Karpas-422 (cell line): ENCODE data around the gene SNORC. TPM values are rescaled to one million over a fixed set of nuclear protein-coding genes. Genes with fewer than 3 reads are reported as not detected.

Source experiments
- DNase-seq: peaks from one replicate; pipeline ENCODE4 v3.0.0-alpha.2; 2015
- H2AFZ ChIP-seq: fragments of 200-600 bp; sonication (generic); 2 replicates; pipeline ENCODE4 v1.6.1; 2014; ENCODE audit warnings: antibody characterized with exemption, low read length, mixed read lengths
- H3K27ac ChIP-seq: fragments of 200-600 bp; sonication (generic); 2 replicates; pipeline ENCODE4 v1.5.1; 2014; ENCODE audit warnings: mild to moderate bottlenecking, low read length, moderate library complexity
- H3K27me3 ChIP-seq: fragments of 200-600 bp; sonication (generic); 2 replicates; pipeline ENCODE4 v1.6.1; 2014; ENCODE audit warnings: low read length, mixed read lengths
- H3K36me3 ChIP-seq: fragments of 200-600 bp; sonication (generic); 2 replicates; pipeline ENCODE4 v1.6.1; 2014; ENCODE audit warnings: low read length, mixed read lengths; ENCODE audit not compliant: insufficient read depth
- H3K4me1 ChIP-seq: fragments of 200-600 bp; sonication (generic); 2 replicates; pipeline ENCODE4 v1.6.1; 2014; ENCODE audit warnings: mild to moderate bottlenecking, low read length, mixed read lengths
- H3K4me2 ChIP-seq: fragments of 200-600 bp; sonication (generic); 2 replicates; pipeline ENCODE4 v1.6.1; 2014; ENCODE audit warnings: low read length, low read depth, mild to moderate bottlenecking; ENCODE audit not compliant: poor library complexity, severe bottlenecking
- H3K4me3 ChIP-seq: fragments of 200-600 bp; sonication (generic); 2 replicates; pipeline ENCODE4 v1.5.1; 2014; ENCODE audit warnings: mild to moderate bottlenecking, antibody characterized with exemption, low read length, mixed read lengths
- H3K79me2 ChIP-seq: fragments of 200-600 bp; sonication (generic); 2 replicates; pipeline ENCODE4 v1.6.1; 2014; ENCODE audit warnings: mild to moderate bottlenecking, low read length, mixed read lengths
- H3K9ac ChIP-seq: fragments of 200-600 bp; sonication (generic); 2 replicates; pipeline ENCODE4 v1.6.0; 2014; ENCODE audit warnings: low read length
- H3K9me2 ChIP-seq: fragments of 200-600 bp; sonication (generic), shearing (Covaris generic); replicated peaks from 2 replicates; pipeline ENCODE4 v1.6.0; 2014; ENCODE audit warnings: mild to moderate bottlenecking, low read length, moderate library complexity; ENCODE audit not compliant: insufficient read depth
- H3K9me3 ChIP-seq: fragments of 300-700, 200-600 bp; sonication (generic); 2 replicates; pipeline ENCODE4 v1.6.1; 2014; ENCODE audit warnings: low read length, mixed read lengths
- H4K20me1 ChIP-seq: fragments of 200-600 bp; sonication (generic); 2 replicates; pipeline ENCODE4 v1.6.1; 2014; ENCODE audit warnings: mild to moderate bottlenecking, antibody characterized with exemption, low read length, low read depth; ENCODE audit not compliant: insufficient read depth
- small RNA-seq: library from RNA; depleted of rRNA; stranded (forward); fragments of <200 nt; gene quantifications from one replicate; pipeline ENCODE3, GENCODE V24; 2014
- total RNA-seq: library from RNA; depleted of rRNA; stranded (reverse); fragments of >200 nt; shearing (Covaris generic); gene quantifications from 2 replicates; pipeline ENCODE4 v1.2.3, GENCODE V29; 2014; ENCODE audit warnings: low replicate concordance; rRNA removed

Gene SNORC
- total RNA-seq, 1 experiment from 2014 or later: 1.2 TPM

DNA sequence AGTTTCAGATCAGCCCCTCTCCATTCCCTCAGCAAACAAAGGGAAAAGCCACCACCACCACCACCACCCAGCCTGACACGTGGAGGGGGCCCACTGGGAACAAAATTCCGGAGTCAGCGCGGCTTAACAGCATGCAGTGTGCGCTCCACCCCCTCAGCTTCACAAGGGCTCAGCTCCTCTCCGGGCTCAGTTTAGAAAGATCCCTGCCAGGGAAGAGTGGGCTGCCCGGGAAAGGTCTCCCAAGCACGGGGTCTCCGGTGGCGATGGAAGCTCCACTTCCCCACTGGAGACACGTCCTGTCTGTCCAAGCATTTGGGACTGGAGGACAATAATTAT, 55.7 kb downstream of the SNORC start:
- no peaks in the 10 kb centered on the region for H3K9me2 ChIP-seq
- H3K4me1 ChIP-seq: no peaks in the 10 kb centered on the region
- H4K20me1 ChIP-seq: no peaks in the 10 kb centered on the region
- no peak overlapping the region for H3K4me3 ChIP-seq
- no peaks in the 10 kb centered on the region for H3K36me3 ChIP-seq
- DNase-seq: no peak
- no peak overlapping the region for H3K27ac ChIP-seq
- H3K9ac ChIP-seq: no peak overlapping the region
- no peaks in the 10 kb centered on the region for H3K79me2 ChIP-seq
- H3K27me3 ChIP-seq: no peaks in the 10 kb centered on the region
- H3K4me2 ChIP-seq: no peak overlapping the region
- no peak overlapping the region for H2AFZ ChIP-seq
- H3K9me3 ChIP-seq: no peaks in the 10 kb centered on the region

DNA sequence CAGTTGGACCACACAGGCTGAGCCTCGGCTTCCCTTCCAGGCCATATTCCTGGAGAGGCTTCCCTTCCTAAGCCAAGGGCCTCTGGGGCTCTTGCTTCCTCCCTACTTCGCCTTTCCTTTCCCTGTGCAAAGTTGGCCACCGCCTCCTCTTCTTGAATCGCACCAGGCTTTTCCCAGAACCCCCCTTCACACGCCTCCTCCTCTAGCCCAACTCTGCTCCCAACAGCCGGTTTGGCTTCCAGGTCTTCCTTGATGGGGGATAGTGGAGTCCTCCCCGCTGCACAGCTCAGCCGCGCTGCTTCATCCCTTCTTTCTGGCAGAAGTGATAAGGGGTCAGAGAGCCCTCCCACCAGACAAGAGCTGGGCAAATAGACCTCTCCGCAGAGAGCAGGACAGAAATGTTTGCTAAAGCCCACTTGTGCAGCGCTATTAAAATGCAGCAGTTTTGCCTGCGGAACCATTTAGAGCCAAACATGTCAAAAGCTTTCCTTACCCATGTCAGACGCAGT, 56.4 kb downstream of the SNORC start:
- H3K36me3 ChIP-seq: no peaks in the 10 kb centered on the region
- H3K4me2 ChIP-seq: no peak overlapping the region
- DNase-seq: no peak
- no peaks in the 10 kb centered on the region for H3K4me1 ChIP-seq
- H3K4me3 ChIP-seq: no peak overlapping the region
- no peak overlapping the region for H3K9ac ChIP-seq
- H3K27me3 ChIP-seq: no peaks in the 10 kb centered on the region
- no peak overlapping the region for H3K27ac ChIP-seq
- H3K9me2 ChIP-seq: no peaks in the 10 kb centered on the region
- no peaks in the 10 kb centered on the region for H3K79me2 ChIP-seq
- no peaks in the 10 kb centered on the region for H4K20me1 ChIP-seq
- no peaks in the 10 kb centered on the region for H3K9me3 ChIP-seq
- no peak overlapping the region for H2AFZ ChIP-seq

DNA sequence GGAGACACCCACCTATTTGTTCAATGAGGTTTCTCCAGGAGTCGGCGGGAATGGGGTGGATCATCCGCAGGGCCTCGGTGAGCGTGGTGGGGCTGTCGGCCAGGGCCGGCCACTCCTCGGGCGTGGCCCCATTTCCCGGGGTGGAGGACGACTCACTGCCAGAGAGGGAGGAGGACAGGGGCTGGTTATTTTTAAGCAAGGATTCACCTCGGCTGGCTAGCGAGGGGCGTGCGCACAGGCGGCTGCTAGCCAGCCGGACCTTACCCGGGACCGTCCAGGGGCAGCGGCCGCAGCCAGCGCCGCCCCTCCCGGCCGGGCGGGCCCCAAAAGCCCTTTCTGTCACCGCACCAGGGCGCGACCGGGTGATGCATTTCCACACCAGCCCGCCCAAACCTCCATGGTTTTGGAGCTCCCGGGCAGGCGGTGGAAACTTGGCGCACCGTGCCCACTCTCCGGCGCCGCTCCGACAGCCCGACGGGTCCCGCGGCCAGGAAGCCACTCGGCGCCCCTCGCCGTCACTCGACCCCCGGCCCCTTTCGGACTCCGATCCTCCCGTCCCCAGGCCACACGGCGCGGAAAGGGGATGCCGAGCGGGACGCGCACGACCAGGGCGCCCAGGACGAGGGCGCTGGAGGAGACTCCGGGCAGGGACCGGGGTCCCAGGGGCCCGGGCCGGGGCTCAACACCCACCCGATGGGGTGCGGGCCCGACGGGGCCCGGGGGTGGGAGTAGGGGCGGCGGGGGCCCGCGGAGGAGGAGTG, 57.1 kb downstream of the SNORC start:
- H3K9me2 ChIP-seq: no peaks in the 10 kb centered on the region
- no peak for DNase-seq
- H3K4me2 ChIP-seq: no peak overlapping the region
- H4K20me1 ChIP-seq: no peaks in the 10 kb centered on the region
- H3K27ac ChIP-seq: no peak overlapping the region
- H3K9ac ChIP-seq: no peak overlapping the region
- H3K4me3 ChIP-seq: no peak overlapping the region
- H3K36me3 ChIP-seq: no peaks in the 10 kb centered on the region
- no peaks in the 10 kb centered on the region for H3K79me2 ChIP-seq
- no peaks in the 10 kb centered on the region for H3K4me1 ChIP-seq
- H2AFZ ChIP-seq: no peak overlapping the region
- H3K9me3 ChIP-seq: no peaks in the 10 kb centered on the region
- no peaks in the 10 kb centered on the region for H3K27me3 ChIP-seq

DNA sequence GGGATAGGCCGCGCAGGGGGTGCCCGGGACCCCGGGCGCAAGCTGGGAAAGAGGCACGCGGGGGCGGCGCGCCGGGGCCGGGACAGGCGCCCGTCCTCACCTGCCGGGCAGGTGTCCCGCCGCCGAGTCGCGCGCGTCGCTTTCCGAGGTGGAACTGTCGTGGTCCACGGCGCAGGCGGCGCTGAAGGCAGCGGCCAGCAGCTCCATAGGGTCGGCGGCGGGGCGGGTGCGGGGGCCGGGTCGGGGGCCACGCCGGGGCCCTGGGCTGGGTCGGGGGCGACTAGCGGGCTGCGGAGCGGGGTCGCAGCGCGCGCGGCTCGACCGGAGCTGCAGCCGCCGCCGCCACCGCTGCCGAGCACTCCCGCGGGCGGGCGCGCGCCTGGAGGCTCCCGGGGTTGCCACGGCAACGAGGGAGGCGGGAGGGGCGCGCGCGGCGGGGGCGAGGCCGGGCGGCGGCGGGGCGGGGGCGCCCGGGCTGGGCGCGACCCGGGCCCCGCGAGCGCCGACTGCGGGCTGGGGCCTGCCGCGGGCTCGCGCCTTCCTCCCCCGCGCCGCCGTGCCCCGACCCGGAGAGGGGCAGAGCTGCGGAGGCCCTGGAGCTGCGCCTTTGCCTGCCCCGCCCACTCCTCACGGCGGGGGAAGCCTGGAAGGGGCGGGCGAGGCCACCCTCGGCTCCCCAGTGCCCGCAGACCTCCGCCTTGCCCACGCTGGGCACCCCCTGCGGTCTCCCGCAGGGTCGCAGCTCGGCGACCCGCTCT, 57.9 kb downstream of the SNORC start:
- no peak overlapping the region for H3K27ac ChIP-seq

More for the DNA sequence above, 57.9 kb downstream of the SNORC start:
- Histone ChIP-seq H3K9me2 (no peaks in the 10 kb centered on the region), H3K9ac (no peak overlapping the region), H4K20me1 (no peaks in the 10 kb centered on the region), H3K4me1 (no peaks in the 10 kb centered on the region), H3K9me3 (no peaks in the 10 kb centered on the region), H3K79me2 (no peaks in the 10 kb centered on the region), H3K36me3 (no peaks in the 10 kb centered on the region), H2AFZ (no peak overlapping the region), H3K27me3 (no peaks in the 10 kb centered on the region), H3K4me2 (no peak overlapping the region), H3K4me3 (no peak overlapping the region)
- no peak for DNase-seq

Small RNAs within 50 kb of the gene (small RNA-seq; reads per million reads assigned to genes)
- gene RF00019: not detected

Other genes with a start within 250 kb of the SNORC start
- gene EFHD1, start 236.7 kb upstream of the SNORC start, total RNA-seq: not detected in 2 replicates
- 51.5 and 59.6 TPM in 2 replicates for gene GIGYF2, start 172.9 kb upstream of the SNORC start, total RNA-seq
- gene KCNJ13, start 93.7 kb upstream of the SNORC start, total RNA-seq: 3.8 TPM in 1 of 2 replicates, not detected in the other
- not detected in 2 replicates for gene NGEF, start 143.0 kb downstream of the SNORC start, total RNA-seq
- not detected in 2 replicates for gene NEU2, start 162.4 kb downstream of the SNORC start, total RNA-seq
- 145 and 155 TPM in 2 replicates for gene INPP5D, start 190.1 kb downstream of the SNORC start, total RNA-seq